VCaP (cell line): ENCODE data around the gene SYTL2.

Source experiments
- H3K27ac ChIP-seq: fragments of 450-650 bp; 2 replicates; pipeline ENCODE4 v1.5.1; 2017
- TF ChIP-seq, protein P1 (sequence below): fragments of 450-650 bp; conservative IDR thresholded peaks from 2 replicates; pipeline ENCODE4 v1.5.1; 2017; ENCODE audit warnings: mild to moderate bottlenecking, moderate library complexity

Gene SYTL2

DNA sequence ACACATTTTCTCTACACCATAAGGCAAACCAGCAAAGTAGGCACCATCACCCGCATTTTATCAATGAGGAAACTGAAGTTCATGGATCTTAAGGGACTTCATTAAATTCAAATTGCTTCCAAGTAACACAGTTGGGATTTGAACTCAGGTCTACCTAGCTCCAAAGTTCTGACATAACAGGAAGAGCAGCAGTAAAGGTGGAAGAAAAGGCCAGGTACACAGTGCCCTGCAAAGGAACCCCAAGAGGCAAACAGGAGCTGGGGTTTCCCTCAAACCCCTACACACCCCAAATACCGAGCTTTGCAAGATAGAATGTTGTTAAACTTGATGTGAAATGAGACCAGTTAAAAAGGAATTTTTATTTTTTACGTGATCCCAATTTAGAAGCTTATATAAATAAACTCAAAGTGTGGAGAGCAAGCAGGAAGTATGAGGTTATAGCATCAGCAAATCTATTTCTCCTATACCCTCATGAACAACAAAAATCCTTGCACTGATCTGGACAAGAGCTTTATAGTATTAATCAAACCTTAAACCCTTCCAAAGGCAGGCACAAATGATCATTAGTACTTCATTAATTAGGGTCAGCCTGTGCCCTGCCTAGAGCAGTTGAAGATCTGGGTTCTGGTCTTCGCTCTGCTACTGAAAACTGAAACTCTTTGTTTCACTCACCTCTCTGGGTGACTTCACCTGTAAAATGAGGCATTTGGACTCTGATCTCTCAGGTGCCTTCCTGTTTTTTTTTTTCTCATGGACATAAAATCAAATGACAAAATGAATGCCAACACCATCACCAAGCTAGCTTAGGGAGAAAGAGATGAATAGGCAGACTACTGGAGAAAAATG lies 36.5 kb downstream of the SYTL2 start:
- TF ChIP-seq, protein P1, sequence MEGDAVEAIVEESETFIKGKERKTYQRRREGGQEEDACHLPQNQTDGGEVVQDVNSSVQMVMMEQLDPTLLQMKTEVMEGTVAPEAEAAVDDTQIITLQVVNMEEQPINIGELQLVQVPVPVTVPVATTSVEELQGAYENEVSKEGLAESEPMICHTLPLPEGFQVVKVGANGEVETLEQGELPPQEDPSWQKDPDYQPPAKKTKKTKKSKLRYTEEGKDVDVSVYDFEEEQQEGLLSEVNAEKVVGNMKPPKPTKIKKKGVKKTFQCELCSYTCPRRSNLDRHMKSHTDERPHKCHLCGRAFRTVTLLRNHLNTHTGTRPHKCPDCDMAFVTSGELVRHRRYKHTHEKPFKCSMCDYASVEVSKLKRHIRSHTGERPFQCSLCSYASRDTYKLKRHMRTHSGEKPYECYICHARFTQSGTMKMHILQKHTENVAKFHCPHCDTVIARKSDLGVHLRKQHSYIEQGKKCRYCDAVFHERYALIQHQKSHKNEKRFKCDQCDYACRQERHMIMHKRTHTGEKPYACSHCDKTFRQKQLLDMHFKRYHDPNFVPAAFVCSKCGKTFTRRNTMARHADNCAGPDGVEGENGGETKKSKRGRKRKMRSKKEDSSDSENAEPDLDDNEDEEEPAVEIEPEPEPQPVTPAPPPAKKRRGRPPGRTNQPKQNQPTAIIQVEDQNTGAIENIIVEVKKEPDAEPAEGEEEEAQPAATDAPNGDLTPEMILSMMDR, result no peak

DNA sequence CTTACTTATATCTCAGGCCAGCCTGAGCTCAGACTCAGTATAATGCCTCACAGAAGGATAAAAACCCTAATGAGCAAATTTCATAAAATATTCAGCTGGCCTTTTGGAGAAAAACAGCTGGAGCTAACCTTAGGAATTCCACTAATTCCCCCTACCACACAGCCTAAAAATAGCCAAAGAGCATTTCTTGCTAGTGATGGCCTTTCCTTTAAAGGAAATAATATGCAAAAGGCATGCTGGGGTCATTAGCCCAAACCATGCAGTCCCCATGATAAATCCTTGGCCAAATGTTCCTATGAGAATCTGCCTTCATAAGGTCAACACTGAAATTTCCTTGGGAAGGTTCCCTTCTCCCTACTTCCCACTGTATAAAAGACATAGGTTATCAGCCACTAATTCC lies 38.2 kb downstream of the SYTL2 start:
- no peak overlapping the region for H3K27ac ChIP-seq
- TF ChIP-seq, protein P1, result no peak

More for the DNA sequence above, 36.5 kb downstream of the SYTL2 start:
- H3K27ac ChIP-seq, result no peak overlapping the region

DNA sequence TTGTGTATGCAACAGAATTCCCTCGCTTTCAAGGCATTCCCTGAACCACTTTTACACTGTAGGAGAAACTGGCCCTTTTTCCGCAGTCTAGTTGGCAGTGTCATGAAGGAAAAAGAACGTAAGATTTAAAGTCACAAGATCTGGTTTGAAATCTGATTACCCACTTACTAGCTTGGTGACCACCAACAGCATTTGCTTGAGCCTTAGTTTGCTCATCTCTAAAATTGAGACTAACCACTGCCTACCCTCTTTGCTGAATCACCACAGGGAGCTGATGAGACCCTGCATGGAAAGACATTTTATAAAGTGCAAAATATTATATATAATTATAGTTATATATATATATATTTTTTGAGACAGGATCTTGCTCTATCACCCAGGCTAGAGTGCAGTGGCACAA lies 39.4 kb downstream of the SYTL2 start:
- H3K27ac ChIP-seq, result no peak overlapping the region
- TF ChIP-seq, protein P1, result no peak

DNA sequence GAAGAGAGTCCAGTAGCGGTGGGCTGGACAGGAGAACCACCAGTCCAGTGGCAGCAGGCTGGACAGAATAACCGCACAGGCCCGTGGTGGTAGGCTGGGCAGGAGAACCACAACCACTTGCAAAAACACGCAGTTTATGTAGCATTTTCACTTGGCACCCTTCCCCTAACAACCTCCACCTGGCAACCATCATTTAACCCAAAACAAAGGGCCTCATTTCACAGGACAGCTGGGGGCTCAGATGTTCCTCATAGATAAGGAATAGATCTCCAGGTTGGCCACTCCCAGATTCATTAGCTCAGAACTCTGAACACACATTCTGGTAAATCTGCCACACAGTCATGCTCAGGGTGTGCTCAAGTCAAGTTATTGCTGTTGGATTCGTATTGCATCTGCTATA lies 41.2 kb downstream of the SYTL2 start:
- TF ChIP-seq, protein P1, result no peak
- no peak overlapping the region for H3K27ac ChIP-seq

DNA sequence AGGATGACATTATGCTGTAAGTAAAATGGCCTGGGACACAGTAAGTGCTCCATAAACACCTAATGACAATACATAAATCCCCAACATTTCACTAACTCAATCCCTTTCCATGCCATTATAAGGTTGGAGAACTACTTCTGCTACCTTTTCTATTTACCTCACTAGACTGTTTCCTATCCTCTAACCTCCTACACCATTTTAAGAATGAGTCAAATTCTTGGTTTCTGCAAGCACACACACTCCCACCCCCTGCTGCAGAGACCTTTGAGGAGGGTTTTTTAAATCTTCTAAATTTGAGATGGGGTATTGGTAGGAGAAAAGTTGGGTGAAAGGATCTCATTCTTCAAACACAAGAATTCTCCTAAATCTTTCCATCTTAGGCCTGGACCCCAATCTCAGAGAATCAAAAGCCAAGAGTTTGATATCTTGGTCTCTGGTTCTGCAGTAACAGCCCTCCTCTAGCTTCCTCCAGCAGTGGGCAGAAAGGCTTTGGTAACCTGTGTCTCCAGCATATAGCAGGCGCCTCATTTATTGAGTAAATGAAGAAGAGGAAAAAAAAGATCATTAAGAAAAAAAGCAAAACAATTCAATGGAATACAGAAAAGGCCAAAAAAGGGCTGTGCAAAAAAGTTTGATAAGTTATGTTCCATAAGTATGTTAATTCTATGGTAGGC lies 42.3 kb downstream of the SYTL2 start:
- no peak overlapping the region for H3K27ac ChIP-seq

DNA sequence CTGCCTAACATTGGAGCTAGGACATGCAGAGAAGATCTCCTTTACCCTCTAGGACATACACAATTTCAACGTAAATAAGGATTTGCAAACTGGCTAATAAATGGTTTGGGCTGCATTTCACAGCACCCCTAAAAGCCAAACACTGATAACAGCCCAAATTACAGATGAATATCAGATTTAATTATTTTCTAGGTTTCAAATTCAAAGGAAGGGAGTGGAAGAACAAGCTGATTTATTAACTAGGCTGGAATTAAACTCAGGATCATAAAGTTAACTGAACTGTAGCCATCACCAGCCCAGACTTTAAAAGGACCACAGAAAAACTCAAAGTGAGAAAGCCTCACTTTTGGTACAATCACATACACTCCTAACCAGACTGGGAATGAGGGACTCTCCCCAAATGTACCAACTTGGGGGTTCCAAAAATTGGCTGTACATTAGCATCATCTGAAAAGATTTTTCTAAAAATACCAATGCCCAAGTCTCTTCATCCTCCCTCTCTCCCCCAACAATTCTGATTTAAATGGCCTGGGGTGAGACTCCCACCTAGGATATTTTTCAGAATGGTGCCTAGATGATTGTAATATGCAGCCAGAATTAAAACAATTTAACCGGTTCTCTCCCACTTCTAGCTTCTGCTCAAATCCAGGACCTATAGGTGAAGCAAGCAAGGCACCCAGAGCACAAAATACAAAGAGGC lies 43.5 kb downstream of the SYTL2 start:
- TF ChIP-seq, protein P1, result no peak
- H3K27ac ChIP-seq, result no peak overlapping the region

More for the DNA sequence above, 42.3 kb downstream of the SYTL2 start:
- TF ChIP-seq, protein P1, result no peak

DNA sequence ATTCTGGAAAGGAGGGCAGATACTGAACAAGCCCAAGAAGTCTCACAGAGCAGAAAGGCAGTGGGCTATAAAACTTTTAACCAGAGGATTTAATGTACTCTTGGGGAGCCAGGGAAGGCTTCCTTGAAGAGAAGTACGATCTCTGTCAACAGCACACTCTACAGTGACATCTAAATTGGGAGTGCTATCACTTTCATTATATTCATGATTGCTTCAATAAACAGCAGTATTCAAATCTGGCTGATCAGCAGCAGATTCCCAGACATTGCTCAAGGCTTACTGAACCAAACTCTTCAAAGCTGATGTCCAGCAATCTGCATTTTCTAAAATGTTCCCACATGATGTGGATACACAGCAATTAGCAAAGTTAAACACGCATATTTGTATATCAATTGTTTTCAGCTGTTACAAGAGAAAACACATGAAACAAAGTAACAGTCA lies 44.2 kb downstream of the SYTL2 start:
- TF ChIP-seq, protein P1, result no peak
- no peak overlapping the region for H3K27ac ChIP-seq
